Suprapubic skin (tissue), 4 donors: Measurements from ENCODE around the gene SNX14.

Source experiments
- POLR2A ChIP-seq, 2 donors: fragments of 450-650 bp; IDR thresholded peaks; one replicate each; pipeline ENCODE4 v1.6.1; 2017; ENCODE audit warnings: antibody characterized with exemption in 2 of 2, mild to moderate bottlenecking in 2 of 2, moderate library complexity in 2 of 2
- POLR2AphosphoS5 ChIP-seq, 3 donors: sonication (generic); formaldehyde crosslinking; IDR thresholded peaks; one replicate each; pipeline ENCODE4 v1.6.1; 2017; ENCODE audit warnings: antibody characterized with exemption in 3 of 3

DNA sequence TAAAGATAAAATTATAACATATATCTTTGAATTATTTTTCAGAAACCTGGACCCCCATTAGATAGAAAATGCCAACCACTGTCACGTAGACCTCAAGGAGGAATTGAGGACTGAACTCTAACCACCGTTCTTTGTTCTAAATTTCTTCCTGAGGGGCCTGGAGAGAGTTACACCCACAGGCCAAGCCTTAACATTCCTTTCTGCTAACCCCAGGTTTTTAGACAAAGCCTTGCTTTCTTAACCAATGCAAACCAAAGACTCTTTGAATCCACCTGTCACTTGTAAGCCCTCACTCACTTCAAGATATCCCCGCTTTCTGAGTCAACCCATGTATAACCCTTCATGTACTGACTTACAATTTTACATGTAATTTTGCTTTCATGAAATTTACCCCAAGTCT lies 41.0 kb downstream of the SNX14 start:
- TF ChIP-seq POLR2AphosphoS5 (IDR thresholded peaks at IDR 0.05) (no peak), POLR2A (IDR thresholded peaks at IDR 0.05) (no peak)
